Neural cell (in vitro differentiated cells): ENCODE measurements around the gene ARHGAP25.

Experiments used
- CTCF ChIP-seq: fragments of 450-650 bp; IDR thresholded peaks from 2 replicates; pipeline ENCODE4 v1.5.1; 2014; ENCODE audit warnings: antibody characterized with exemption, mild to moderate bottlenecking, moderate library complexity; ENCODE audit not compliant: poor library complexity, severe bottlenecking
- EP300 ChIP-seq: fragments of 450-650 bp; conservative IDR thresholded peaks from 2 replicates; pipeline ENCODE4 v1.6.1; 2014; ENCODE audit warnings: antibody characterized with exemption, mild to moderate bottlenecking, moderate library complexity; ENCODE audit not compliant: poor library complexity, severe bottlenecking
- RAD21 ChIP-seq: fragments of 450-650 bp; conservative IDR thresholded peaks from 2 replicates; pipeline ENCODE4 v1.6.1; 2014; ENCODE audit warnings: antibody characterized with exemption, mild to moderate bottlenecking, moderate library complexity

GRCh38 chr2:68812251-68812650, 77.6 kb downstream of the ARHGAP25 start:
- no peak for TF ChIP-seq CTCF
- TF ChIP-seq RAD21 = no peak
- TF ChIP-seq EP300 = no peak
